HG03442 (cell line): ENCODE measurements around the gene FAM221B.

Experiments used
- ATAC-seq: cut with Tn5 transposase; IDR thresholded peaks from one replicate; pipeline ENCODE4 v1.9.1; 2021; ENCODE audit warnings: mild to moderate bottlenecking, moderate library complexity; ENCODE audit not compliant: unreplicated experiment

FAM221B gene

DNA sequence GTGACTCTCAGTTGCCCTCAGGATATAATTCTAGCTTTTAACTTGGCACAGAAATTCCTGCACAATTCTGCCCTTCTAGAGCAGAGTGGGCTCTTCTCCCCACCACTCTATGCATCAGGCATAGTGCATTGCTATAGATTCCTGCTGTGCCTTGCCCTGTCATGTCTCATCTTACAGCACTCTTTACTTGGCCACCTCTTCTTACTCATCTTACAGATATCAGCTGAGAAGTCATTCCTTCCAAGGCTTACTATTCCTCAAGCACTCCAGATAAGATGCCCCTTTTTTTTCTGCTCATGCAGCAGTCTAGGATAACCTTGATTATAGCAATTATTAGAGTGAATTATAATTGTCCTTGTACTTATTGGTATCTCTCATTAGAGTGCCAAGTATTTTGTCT lies 5.6 kb downstream of the FAM221B start:
- ATAC-seq, result no peak

- ATAC-seq, result no peak
Measured at GRCh38 chr9:35820076-35820475, 8.5 kb downstream of the FAM221B start.

GRCh38 chr9:35818341-35818740 lies 10.2 kb downstream of the FAM221B start:
- ATAC-seq, result no peak

- ATAC-seq, result no peak
Measured at GRCh38 chr9:35816708-35817107, 11.8 kb downstream of the FAM221B start.

- peak; percentile 64 for ATAC-seq
Measured at GRCh38 chr9:35814841-35815543, 13.5 kb downstream of the FAM221B start, which contains the start of gene HINT2. Gene HINT2, minus strand, starts transcription at chr9:35815042. Its CDS starts 63 bp downstream, at chr9:35814979.

DNA sequence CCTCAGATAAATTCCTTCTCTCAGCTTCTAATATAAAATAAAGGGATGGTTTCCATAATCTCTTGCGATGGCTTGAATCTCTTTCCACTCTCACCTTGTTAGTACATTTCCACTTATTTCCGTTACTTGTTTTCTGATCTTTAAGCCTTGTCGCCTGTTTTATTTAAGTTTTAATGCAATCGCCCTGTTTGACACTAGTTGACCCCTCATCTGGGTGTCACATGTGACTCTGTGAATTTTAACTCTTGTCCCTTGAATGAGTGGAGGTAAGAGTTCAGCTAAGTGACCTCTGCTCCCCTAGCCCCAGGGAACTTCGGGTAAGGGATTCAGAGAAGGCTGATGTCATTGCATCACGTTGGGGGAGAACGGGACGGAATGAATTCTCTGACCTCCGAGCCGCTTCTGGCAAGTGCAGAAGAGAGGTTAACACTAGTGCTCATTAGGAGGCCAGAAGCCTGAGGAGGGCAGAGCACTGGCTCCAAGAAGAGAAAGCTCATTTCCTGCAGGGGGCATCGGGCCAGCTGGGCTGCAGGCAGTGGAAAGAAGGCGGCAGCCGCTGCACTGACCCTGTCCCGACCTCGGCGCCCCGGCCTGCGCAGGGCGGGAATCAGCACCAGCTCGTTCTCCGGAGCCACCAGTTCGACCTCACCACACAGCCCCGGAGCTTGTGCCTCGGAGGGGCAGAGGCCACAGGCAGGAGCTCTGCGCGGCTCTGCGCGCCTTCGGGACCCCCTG lies 14.3 kb downstream of the FAM221B start:
- ATAC-seq, result peak; percentile 18

GRCh38 chr9:35813434-35814105 lies 15.0 kb downstream of the FAM221B start:
- no peak for ATAC-seq

- ATAC-seq, result peak; percentile 63
Measured at GRCh38 chr9:35812025-35812602, 16.4 kb downstream of the FAM221B start, which contains the start of gene SPAG8. Gene SPAG8, minus strand, starts transcription at chr9:35812262. Its CDS starts 115 bp downstream, at chr9:35812147.

- no peak for ATAC-seq
Measured at GRCh38 chr9:35811381-35812024, 17.0 kb downstream of the FAM221B start.

GRCh38 chr9:35810122-35810521 lies 18.4 kb downstream of the FAM221B start:
- ATAC-seq, result no peak

DNA sequence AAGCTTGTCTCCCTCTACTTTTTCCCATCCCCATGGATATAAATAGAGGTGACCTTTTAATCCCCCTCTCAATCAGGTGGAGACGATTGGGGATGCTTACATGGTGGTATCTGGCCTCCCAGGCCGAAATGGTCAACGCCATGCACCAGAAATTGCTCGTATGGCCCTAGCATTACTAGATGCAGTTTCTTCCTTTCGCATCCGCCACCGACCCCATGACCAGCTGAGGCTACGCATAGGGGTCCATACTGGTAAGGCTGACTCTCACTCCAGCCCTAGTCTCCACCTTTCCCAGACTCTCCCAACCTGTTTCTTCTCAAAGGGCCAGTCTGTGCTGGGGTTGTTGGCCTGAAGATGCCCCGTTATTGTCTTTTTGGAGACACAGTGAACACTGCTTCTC lies 20.1 kb downstream of the FAM221B start:
- ATAC-seq, result no peak

- no peak for ATAC-seq
Measured at GRCh38 chr9:35806101-35806500, 22.4 kb downstream of the FAM221B start.

- ATAC-seq, result no peak
Measured at GRCh38 chr9:35801328-35802128, 27.0 kb downstream of the FAM221B start.

DNA sequence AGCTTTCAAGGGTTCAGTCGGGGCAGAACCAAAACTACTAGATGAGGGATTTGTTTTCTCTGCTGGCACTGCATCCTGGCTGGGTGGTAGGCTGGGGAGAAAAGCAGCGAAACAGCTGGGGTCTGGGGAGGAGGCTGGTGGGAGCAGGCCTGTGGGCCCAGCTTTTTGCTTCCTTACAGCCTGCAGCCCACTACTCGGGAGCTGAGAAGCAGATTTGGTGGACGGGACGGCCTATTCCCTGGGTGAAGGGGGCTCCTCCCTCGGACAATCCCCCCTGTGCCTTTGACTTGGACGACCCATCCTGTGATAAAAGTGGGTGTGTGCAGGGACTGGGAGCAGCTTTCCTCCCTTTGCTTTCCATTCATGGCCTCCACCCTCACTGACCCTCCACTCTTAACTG lies 28.0 kb downstream of the FAM221B start:
- no peak for ATAC-seq

GRCh38 chr9:35798658-35799374 lies 29.7 kb downstream of the FAM221B start:
- ATAC-seq, result peak; percentile 66

DNA sequence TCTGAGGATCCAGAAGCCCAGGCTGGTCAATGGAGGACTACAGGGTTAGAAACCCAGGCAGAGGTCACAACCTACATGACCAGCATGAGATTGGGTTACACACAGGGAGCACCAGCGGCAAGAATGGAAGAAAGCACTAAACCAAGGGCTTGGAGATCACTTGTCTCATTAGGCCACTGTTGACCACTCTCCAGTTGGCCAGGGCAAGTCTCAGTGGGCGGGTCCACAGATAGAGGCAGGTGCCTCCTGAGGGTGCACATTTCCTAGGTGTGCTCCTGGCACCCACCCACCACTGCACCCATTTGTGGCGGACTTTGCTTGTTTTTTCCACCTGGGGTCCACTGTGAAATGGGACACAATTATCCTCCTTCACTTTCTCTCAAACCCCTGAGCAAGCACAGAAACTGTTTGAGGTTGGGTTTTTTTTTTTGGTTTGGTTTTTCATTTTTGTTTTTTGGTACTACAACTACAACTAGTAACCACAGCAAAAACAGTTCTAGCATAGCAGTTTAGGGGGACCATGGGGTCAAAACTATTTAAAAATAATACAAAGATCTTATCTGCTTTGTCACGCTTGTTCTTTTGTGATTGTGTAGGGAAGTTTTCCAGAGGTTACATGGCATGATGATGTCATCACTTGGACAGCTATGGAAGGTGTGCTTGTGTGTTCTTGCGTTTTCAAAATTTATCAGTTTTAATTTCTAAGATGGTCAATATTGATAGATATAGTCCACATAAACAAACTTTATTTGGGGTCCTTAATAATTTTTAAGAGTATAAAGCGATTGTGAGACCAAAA lies 31.0 kb downstream of the FAM221B start:
- ATAC-seq, result no peak

DNA sequence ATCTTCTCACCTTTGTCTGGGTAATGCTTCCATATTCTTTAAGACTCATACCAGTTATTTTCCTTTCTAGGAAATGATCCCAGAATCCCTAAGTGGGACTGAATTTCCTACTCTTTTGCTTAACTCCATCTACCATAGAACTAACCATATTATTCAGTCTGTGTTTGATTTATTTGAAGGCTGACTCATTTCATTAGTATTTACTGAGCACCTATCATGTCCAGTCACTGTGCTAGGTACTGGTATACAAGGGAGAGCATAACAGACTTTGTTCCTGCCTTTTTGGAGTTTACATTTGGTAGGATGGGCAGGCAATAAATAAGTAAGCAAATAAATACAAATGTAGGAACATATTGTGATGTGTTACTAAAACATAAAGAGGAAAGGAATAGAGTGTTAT lies 32.8 kb downstream of the FAM221B start:
- ATAC-seq, result no peak

- no peak for ATAC-seq
Measured at GRCh38 chr9:35793461-35793860, 35.1 kb downstream of the FAM221B start.

GRCh38 chr9:35792826-35793225 lies 35.7 kb downstream of the FAM221B start:
- ATAC-seq, result no peak
